ENCODE data around the gene C19orf25.

C19orf25 gene

DNA sequence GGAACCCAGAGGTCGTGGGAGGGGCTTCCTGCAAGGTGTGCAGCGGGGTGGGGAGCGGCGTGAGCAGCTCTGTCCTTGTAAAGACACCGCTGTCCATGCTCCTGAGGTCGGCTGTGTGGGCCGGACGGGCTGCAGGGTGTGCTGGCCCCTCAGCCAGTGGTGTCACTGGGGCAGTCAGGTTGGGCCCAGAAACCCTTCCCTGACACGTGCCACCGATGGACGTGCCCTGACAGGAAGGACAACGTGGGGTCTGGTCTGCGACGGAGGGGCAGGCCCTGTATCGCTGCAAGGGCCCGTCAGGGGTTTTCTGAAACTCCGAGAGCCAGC is 45.0 kb downstream of the C19orf25 start:
- Histone ChIP-seq H3K9me3 (ENCODE audit: control insufficient read depth, low read length) (no peaks in the 10 kb centered on the region), H3K4me1 (no peaks in the 10 kb centered on the region), H3K4me3 (ENCODE audit: low read depth, low read length) (no peak overlapping the region), H2AFZ (no peak overlapping the region), H3K4me2 (ENCODE audit: low read length) (no peak overlapping the region), H3K79me2 (peaks cover 11% of the 10 kb centered on the region), H3K9ac (no peak overlapping the region), H3K27me3 (ENCODE audit: control insufficient read depth, insufficient read depth, low read length) (no peaks in the 10 kb centered on the region), H3K27ac (no peak overlapping the region), H3K36me3 (ENCODE audit: control insufficient read depth, insufficient read depth, low read length) (no peaks in the 10 kb centered on the region)
- TF ChIP-seq, protein P1, sequence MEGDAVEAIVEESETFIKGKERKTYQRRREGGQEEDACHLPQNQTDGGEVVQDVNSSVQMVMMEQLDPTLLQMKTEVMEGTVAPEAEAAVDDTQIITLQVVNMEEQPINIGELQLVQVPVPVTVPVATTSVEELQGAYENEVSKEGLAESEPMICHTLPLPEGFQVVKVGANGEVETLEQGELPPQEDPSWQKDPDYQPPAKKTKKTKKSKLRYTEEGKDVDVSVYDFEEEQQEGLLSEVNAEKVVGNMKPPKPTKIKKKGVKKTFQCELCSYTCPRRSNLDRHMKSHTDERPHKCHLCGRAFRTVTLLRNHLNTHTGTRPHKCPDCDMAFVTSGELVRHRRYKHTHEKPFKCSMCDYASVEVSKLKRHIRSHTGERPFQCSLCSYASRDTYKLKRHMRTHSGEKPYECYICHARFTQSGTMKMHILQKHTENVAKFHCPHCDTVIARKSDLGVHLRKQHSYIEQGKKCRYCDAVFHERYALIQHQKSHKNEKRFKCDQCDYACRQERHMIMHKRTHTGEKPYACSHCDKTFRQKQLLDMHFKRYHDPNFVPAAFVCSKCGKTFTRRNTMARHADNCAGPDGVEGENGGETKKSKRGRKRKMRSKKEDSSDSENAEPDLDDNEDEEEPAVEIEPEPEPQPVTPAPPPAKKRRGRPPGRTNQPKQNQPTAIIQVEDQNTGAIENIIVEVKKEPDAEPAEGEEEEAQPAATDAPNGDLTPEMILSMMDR (IDR thresholded peaks at IDR 0.05), result no peak

DNA sequence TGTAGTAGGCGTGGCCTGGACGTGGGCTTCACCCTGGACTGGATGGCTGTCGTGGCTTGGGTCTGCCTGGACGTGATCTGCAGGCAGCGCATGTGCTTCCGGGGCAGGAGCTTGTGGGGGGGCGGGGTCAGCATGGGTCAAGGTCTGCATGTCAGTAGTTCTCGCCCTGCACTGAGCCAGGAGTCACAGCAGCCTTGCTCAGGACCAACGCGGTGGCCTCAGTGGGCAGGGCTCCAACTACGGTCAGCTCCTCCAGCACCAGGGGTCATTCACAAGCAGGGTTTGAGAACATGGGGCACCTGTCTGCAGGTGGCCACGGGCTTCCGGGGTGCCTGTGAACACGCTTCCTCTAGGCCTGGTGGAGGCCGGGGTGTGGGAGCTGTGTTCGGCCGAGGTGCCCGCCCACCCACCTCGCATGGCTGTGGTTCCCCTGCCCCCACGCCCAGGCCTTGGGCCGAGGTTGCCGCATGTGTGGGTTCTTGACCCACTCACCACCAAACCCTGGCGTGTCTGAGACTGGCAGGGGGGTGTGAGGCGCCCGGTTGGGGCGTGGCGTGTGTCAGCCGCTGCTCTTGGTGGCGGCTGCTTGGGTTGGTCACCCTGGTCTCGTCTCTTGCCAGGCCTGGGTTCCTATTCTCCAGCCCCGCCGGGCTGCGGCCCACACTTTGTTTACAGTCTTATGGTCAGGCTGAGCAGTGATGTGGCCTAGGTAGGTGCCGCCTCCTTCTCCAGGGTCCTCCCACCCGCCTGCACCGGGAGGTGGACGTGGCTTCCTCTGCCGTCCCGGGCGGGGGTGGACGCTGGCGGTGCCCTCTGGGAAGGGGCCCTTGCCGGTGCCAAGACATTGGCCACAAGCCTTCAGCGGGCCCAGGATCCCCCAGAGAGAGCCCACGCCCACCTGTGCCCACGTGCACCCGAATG is 45.6 kb downstream of the C19orf25 start:
- TF ChIP-seq, protein P1 (IDR thresholded peaks at IDR 0.05), result no peak
- Histone ChIP-seq H3K79me2 (peaks cover 8% of the 10 kb centered on the region), H3K27ac (no peak overlapping the region), H3K9ac (no peak overlapping the region), H3K4me1 (no peaks in the 10 kb centered on the region), H2AFZ (no peak overlapping the region), H3K27me3 (ENCODE audit: control insufficient read depth, insufficient read depth, low read length) (no peaks in the 10 kb centered on the region), H3K36me3 (ENCODE audit: control insufficient read depth, insufficient read depth, low read length) (no peaks in the 10 kb centered on the region), H3K4me3 (ENCODE audit: low read depth, low read length) (no peak overlapping the region), H3K9me3 (ENCODE audit: control insufficient read depth, low read length) (no peaks in the 10 kb centered on the region), H3K4me2 (ENCODE audit: low read length) (no peak overlapping the region)

DNA sequence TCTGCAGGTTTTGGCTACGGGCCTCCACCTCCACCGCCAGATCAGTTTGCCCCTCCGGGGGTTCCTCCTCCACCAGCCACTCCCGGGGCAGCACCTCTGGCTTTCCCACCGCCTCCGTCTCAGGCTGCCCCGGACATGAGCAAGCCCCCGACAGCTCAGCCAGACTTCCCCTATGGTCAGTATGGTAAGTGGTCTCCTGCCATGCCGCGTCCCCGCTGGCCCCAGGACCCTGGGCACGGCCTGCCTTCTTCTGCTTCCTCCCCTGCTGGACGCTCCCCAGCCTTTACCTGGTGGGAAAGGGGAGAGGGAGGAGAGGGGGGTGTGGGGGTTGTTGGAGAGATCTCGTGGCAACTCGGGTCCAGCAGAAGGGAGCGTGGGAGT is 46.5 kb downstream of the C19orf25 start:
- Histone ChIP-seq H3K4me3 (ENCODE audit: low read depth, low read length) (no peak overlapping the region), H3K27ac (no peak overlapping the region), H2AFZ (no peak overlapping the region), H3K36me3 (ENCODE audit: control insufficient read depth, insufficient read depth, low read length) (no peaks in the 10 kb centered on the region), H3K9ac (no peak overlapping the region), H3K4me1 (no peaks in the 10 kb centered on the region), H3K27me3 (ENCODE audit: control insufficient read depth, insufficient read depth, low read length) (no peaks in the 10 kb centered on the region), H3K79me2 (peaks cover 8% of the 10 kb centered on the region), H3K4me2 (ENCODE audit: low read length) (no peak overlapping the region), H3K9me3 (ENCODE audit: control insufficient read depth, low read length) (no peaks in the 10 kb centered on the region)
- TF ChIP-seq, protein P1 (IDR thresholded peaks at IDR 0.05), result no peak

DNA sequence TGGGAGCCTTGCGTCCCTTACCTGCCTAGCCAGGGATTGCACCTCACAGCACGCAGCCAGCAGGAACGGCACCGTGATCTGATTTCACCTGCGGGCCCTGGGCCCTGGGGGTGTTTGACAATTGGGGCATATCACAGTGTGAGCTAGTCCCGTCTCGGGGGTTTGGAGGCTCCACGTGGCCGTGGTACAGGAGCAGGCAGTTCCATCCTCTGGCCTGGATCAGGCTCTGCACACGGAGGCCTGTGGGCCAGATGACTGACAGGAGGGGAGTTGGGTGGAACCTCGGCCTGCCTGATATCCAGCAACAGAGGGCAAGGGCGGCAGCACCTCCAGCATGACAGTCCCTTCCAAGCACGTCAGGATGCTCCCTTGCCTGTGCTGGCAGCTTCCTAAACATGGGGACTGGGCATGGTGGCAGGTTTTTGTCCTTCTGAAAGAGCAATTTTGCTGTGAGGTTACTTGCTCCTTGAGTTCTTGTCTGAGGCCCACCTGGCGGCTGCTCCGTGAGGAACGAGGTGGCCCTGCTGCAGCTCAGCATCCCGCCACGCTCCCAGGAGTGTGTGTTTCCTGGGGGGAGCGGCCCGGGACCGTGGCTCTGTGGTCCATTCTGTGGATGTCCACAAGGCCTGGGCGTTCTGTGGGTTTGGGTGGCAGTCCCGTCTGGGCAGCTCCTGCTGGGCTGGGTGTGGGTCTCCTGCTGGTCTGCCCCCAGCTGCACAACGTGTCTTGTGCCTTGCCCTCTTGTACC is 47.1 kb downstream of the C19orf25 start:
- H3K27me3 ChIP-seq (ENCODE audit: control insufficient read depth, insufficient read depth, low read length), result no peaks in the 10 kb centered on the region
- H2AFZ ChIP-seq, result no peak overlapping the region
- H3K9ac ChIP-seq, result no peak overlapping the region
- TF ChIP-seq, protein P1 (IDR thresholded peaks at IDR 0.05), result no peak
- peaks cover 8% of the 10 kb centered on the region for H3K79me2 ChIP-seq
- no peak overlapping the region for H3K4me2 ChIP-seq (ENCODE audit: low read length)
- H3K36me3 ChIP-seq (ENCODE audit: control insufficient read depth, insufficient read depth, low read length), result no peaks in the 10 kb centered on the region
- no peak overlapping the region for H3K27ac ChIP-seq
- no peaks in the 10 kb centered on the region for H3K9me3 ChIP-seq (ENCODE audit: control insufficient read depth, low read length)
- no peak overlapping the region for H3K4me3 ChIP-seq (ENCODE audit: low read depth, low read length)
- H3K4me1 ChIP-seq, result no peaks in the 10 kb centered on the region

All from parathyroid adenoma (tissue), 2 donors.